GM12875 (cell line): Measurements from ENCODE around the gene USP48.

ENCODE experiments used
- H3K4me3 ChIP-seq: one replicate; pipeline ENCODE4 v1.5.1; 2011; ENCODE audit warnings: low read depth, low read length, control low read depth
- CTCF ChIP-seq: IDR thresholded peaks from 2 replicates; pipeline ENCODE4 v1.5.1; 2011; ENCODE audit warnings: low read depth, mild to moderate bottlenecking, control low read depth, inconsistent platforms, low read length, moderate library complexity, borderline replicate concordance; ENCODE audit not compliant: insufficient read depth

USP48 gene

GRCh38 chr1:21700094-21700493, 82.9 kb downstream of the USP48 start:
- no peak for TF ChIP-seq CTCF
- H3K4me3 ChIP-seq = no peak overlapping the region

- no peak for TF ChIP-seq CTCF
- no peak overlapping the region for H3K4me3 ChIP-seq
Observed at GRCh38 chr1:21696931-21697330, 86.0 kb downstream of the USP48 start.

GRCh38 chr1:21693732-21694131, 89.2 kb downstream of the USP48 start:
- no peak overlapping the region for H3K4me3 ChIP-seq
- no peak for TF ChIP-seq CTCF

- no peak for TF ChIP-seq CTCF
- no peak overlapping the region for H3K4me3 ChIP-seq
Observed at GRCh38 chr1:21691739-21692138, 91.2 kb downstream of the USP48 start.

- no peak for TF ChIP-seq CTCF
- no peak overlapping the region for H3K4me3 ChIP-seq
Observed at GRCh38 chr1:21689661-21690372, 93.1 kb downstream of the USP48 start.

- no peak overlapping the region for H3K4me3 ChIP-seq
- no peak for TF ChIP-seq CTCF
Observed at GRCh38 chr1:21687081-21687529, 95.8 kb downstream of the USP48 start.

- H3K4me3 ChIP-seq = no peak overlapping the region
- no peak for TF ChIP-seq CTCF
Observed at GRCh38 chr1:21685946-21686678, 96.8 kb downstream of the USP48 start.
